ENCODE measurements around the gene INHBA. TPM values are rescaled to one million over a fixed set of nuclear protein-coding genes. Genes with fewer than 3 reads are reported as not detected.

Gene INHBA
- total and polyA plus RNA-seq, 2 of the 4 experiments (the other 2 are of a cell fraction), result 60.2 to 112 TPM

DNA sequence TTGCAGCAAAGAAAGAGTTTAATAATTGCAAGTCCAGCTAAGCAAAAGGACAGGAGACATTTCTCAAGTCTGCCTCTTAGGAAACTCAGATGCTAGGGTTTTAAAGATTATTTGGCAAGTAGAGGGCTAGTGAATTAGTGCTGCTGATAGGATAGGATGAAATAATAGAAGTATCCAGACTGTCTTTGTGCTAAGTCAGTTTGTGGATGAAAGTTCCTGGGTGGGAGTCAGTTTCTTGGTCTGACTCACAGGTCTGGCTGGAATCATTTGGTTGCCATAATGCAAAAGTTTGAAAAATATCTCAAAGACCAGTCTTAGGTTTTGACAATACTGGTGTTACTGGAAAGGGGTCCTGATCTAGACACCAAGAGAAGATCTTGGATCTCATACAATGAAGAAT is 42.6 kb upstream of the INHBA start:
- Histone ChIP-seq H4K20me1 (ENCODE audit: insufficient read depth, low read length) (no peaks in the 10 kb centered on the region), H4K5ac (ENCODE audit: low read depth, low read length) (no peak overlapping the region), H3K23ac (ENCODE audit: low read depth, low read length) (no peak overlapping the region), H3K56ac (ENCODE audit: extremely low read depth, insufficient read depth, low read length) (no peak overlapping the region), H3K27me3 (ENCODE audit: control insufficient read depth, insufficient read depth, low read length) (no peaks in the 10 kb centered on the region), H3K4me2 (ENCODE audit: low read depth, low read length) (no peak overlapping the region), H3K9ac (ENCODE audit: low read depth, low read length) (no peak overlapping the region), H2BK20ac (ENCODE audit: low read depth, low read length) (no peak overlapping the region), H4K91ac (ENCODE audit: insufficient read depth, low read depth, low read length) (no peak overlapping the region), H2AFZ (replicated peaks; ENCODE audit: low read length, poor library complexity) (no peak overlapping the region), H3K36me3 (ENCODE audit: control insufficient read depth, insufficient read depth, low read length) (no peaks in the 10 kb centered on the region), H3K14ac (replicated peaks; ENCODE audit: low read depth, low read length) (no peak overlapping the region), H3K4me3 (ENCODE audit: insufficient read depth, low read depth, low read length) (no peak overlapping the region), H4K8ac (ENCODE audit: low read depth in 2 of 2, low read length in 2 of 2) (no peak overlapping the region), H2AK5ac (ENCODE audit: low read depth, low read length) (no peak overlapping the region), H3K27ac (ENCODE audit: insufficient read depth, low read length) (no peak overlapping the region), H2BK120ac (ENCODE audit: low read depth, low read length) (no peak overlapping the region), H3K4ac (ENCODE audit: low read depth, low read length) (no peak overlapping the region), H2BK15ac (ENCODE audit: low read depth, low read length) (no peak overlapping the region), H3K9me1 (ENCODE audit: insufficient read depth, low read length) (no peaks in the 10 kb centered on the region), H3K18ac (ENCODE audit: low read depth, low read length) (no peak overlapping the region), H3K4me1 (ENCODE audit: control insufficient read depth, insufficient read depth, low read length) (no peaks in the 10 kb centered on the region), H3K9me3 (ENCODE audit: control insufficient read depth, insufficient read depth, low read length) (peaks cover 6% of the 10 kb centered on the region), H2AK9ac (replicated peaks; ENCODE audit: low read depth, low read length, poor library complexity) (no peak overlapping the region), H2BK5ac (ENCODE audit: low read depth, low read length, poor library complexity, severe bottlenecking) (no peak overlapping the region), H3K79me1 (ENCODE audit: low read depth in 1 of 2, low read length in 2 of 2) (no peaks in the 10 kb centered on the region)
- dilution Hi-C loops (cut with HindIII; ENCODE audit: low sequenced_read_pairs, unreplicated experiment), result no loop called here
- TF ChIP-seq BHLHE40 (IDR thresholded peaks at IDR 0.05; ENCODE audit: low read depth, low read length) (no peak), POLR2A (IDR thresholded peaks at IDR 0.05; ENCODE audit: low read depth, low read length) (no peak), MAFK (IDR thresholded peaks at IDR 0.05; ENCODE audit: low read depth, low read length) (no peak), CHD1 (IDR thresholded peaks at IDR 0.05; ENCODE audit: low read depth, low read length) (no peak), CEBPB (IDR thresholded peaks at IDR 0.05; ENCODE audit: low read depth, low read length) (no peak), RCOR1 (IDR thresholded peaks at IDR 0.05; ENCODE audit: insufficient replicate concordance, low read length) (no peak), MAZ (IDR thresholded peaks at IDR 0.05; ENCODE audit: borderline replicate concordance, low read depth, low read length) (no peak), RAD21 (IDR thresholded peaks at IDR 0.05; ENCODE audit: low read length) (no peak), NFE2L2 (IDR thresholded peaks at IDR 0.05; ENCODE audit: low read depth, low read length) (no peak), RFX5 (IDR thresholded peaks at IDR 0.05; ENCODE audit: low read depth, low read length) (no peak), SMC3 (IDR thresholded peaks at IDR 0.05; ENCODE audit: low read depth, low read length) (no peak), FOS (IDR thresholded peaks at IDR 0.05; ENCODE audit: low read depth, low read length) (no peak), MXI1 (IDR thresholded peaks at IDR 0.05; ENCODE audit: borderline replicate concordance, low read depth, low read length) (no peak)
- TF ChIP-seq, protein P1, sequence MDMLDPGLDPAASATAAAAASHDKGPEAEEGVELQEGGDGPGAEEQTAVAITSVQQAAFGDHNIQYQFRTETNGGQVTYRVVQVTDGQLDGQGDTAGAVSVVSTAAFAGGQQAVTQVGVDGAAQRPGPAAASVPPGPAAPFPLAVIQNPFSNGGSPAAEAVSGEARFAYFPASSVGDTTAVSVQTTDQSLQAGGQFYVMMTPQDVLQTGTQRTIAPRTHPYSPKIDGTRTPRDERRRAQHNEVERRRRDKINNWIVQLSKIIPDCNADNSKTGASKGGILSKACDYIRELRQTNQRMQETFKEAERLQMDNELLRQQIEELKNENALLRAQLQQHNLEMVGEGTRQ (IDR thresholded peaks at IDR 0.05; ENCODE audit: low read depth, low read length), result no peak
- TF ChIP-seq, protein P2, sequence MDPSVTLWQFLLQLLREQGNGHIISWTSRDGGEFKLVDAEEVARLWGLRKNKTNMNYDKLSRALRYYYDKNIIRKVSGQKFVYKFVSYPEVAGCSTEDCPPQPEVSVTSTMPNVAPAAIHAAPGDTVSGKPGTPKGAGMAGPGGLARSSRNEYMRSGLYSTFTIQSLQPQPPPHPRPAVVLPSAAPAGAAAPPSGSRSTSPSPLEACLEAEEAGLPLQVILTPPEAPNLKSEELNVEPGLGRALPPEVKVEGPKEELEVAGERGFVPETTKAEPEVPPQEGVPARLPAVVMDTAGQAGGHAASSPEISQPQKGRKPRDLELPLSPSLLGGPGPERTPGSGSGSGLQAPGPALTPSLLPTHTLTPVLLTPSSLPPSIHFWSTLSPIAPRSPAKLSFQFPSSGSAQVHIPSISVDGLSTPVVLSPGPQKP (IDR thresholded peaks at IDR 0.05; ENCODE audit: borderline replicate concordance, low read depth, low read length), result no peak
- TF ChIP-seq, protein P3, sequence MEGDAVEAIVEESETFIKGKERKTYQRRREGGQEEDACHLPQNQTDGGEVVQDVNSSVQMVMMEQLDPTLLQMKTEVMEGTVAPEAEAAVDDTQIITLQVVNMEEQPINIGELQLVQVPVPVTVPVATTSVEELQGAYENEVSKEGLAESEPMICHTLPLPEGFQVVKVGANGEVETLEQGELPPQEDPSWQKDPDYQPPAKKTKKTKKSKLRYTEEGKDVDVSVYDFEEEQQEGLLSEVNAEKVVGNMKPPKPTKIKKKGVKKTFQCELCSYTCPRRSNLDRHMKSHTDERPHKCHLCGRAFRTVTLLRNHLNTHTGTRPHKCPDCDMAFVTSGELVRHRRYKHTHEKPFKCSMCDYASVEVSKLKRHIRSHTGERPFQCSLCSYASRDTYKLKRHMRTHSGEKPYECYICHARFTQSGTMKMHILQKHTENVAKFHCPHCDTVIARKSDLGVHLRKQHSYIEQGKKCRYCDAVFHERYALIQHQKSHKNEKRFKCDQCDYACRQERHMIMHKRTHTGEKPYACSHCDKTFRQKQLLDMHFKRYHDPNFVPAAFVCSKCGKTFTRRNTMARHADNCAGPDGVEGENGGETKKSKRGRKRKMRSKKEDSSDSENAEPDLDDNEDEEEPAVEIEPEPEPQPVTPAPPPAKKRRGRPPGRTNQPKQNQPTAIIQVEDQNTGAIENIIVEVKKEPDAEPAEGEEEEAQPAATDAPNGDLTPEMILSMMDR (conservative IDR thresholded peaks at IDR 0.05; ENCODE audit: low read depth, low read length), result no peak
- intact Hi-C loops (cut with micrococcal nuclease), result no loop called here
- no TSS peak for BruUV-seq (replicated peaks)
- ChIA-PET POLR2A (ENCODE audit: unreplicated experiment) (no interaction called here), CTCF (no interaction called here)
- peak; percentile 37 for DNase-seq
- in situ Hi-C loops (cut with MboI; ENCODE audit: low sequenced_read_pairs), result no loop called here
- no peak for ATAC-seq (ENCODE audit: low read depth)

Data from IMR-90 (cell line).